ENCODE measurements around the gene KLHL17.

KLHL17 gene

DNA sequence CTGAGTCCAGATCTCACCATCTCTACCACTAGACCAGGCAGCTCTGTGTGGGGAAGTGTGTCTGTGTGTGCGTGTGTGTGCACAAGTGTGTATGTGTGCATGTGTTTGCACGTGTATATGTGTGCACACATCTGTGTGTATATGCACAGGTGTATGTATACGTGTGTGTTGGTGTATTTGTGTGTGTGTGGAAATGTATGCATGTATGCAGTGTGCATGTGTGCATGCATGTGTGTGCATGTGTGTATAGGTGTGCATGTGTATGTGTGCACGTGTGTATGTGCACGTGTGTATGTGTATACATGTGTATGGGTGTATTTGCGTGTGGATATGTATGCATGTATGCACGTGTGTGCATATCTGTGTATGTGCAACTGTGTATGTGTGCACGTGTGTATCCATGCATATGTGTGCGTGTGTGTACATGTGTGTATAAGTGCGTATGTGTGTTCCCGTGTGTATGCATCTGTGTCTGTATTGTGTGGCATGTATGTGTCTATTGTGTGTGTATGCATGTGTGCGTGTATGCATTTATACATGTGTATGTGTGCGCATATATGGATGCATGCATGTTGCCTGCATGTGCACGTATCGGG is 9.0 kb downstream of the KLHL17 start:
- no peak for DNase-seq (ENCODE audit: low read depth, low spot score)
- H3K4me3 ChIP-seq (ENCODE audit: low read depth, low read length) = no peak overlapping the region
- TF ChIP-seq, protein P1, sequence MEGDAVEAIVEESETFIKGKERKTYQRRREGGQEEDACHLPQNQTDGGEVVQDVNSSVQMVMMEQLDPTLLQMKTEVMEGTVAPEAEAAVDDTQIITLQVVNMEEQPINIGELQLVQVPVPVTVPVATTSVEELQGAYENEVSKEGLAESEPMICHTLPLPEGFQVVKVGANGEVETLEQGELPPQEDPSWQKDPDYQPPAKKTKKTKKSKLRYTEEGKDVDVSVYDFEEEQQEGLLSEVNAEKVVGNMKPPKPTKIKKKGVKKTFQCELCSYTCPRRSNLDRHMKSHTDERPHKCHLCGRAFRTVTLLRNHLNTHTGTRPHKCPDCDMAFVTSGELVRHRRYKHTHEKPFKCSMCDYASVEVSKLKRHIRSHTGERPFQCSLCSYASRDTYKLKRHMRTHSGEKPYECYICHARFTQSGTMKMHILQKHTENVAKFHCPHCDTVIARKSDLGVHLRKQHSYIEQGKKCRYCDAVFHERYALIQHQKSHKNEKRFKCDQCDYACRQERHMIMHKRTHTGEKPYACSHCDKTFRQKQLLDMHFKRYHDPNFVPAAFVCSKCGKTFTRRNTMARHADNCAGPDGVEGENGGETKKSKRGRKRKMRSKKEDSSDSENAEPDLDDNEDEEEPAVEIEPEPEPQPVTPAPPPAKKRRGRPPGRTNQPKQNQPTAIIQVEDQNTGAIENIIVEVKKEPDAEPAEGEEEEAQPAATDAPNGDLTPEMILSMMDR (IDR thresholded peaks at IDR 0.05; ENCODE audit: low read depth, low read length) = no peak
- in situ Hi-C loops (cut with HindIII; ENCODE audit: low sequenced_read_pairs) = no loop called here

DNA sequence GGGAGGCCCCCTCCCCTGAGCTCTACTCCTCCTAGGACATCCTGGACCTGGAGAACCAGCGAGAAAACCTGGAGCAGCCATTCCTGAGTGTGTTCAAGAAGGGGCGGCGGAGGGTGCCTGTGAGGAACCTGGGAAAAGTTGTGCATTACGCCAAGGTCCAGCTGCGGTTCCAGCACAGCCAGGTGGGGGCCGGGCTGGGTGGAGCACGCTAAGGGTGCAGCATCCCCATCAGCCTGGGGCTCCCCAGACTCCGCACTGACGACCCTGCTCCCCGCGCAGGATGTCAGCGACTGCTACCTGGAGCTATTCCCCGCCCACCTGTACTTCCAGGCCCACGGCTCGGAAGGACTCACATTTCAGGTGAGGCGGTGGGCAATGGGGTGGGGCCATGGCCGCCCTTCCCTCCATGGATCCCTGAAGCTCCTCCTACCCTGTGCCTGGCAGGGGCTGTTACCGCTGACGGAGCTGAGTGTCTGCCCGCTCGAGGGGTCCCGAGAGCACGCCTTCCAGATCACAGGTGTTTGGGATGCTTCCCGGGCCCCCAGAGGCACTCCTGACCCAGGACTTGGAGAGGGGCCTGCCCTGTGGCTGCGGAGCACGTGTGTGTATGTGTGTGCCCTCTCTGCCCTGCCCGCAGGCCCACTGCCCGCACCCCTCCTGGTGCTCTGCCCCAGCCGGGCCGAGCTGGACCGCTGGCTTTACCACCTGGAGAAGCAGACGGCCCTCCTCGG is 10.0 kb downstream of the KLHL17 start:
- no peak for DNase-seq (ENCODE audit: low read depth, low spot score)
- H3K4me3 ChIP-seq (ENCODE audit: low read depth, low read length) = no peak overlapping the region
- TF ChIP-seq, protein P1 (IDR thresholded peaks at IDR 0.05; ENCODE audit: low read depth, low read length) = no peak
- in situ Hi-C loops (cut with HindIII; ENCODE audit: low sequenced_read_pairs) = no loop called here

DNA sequence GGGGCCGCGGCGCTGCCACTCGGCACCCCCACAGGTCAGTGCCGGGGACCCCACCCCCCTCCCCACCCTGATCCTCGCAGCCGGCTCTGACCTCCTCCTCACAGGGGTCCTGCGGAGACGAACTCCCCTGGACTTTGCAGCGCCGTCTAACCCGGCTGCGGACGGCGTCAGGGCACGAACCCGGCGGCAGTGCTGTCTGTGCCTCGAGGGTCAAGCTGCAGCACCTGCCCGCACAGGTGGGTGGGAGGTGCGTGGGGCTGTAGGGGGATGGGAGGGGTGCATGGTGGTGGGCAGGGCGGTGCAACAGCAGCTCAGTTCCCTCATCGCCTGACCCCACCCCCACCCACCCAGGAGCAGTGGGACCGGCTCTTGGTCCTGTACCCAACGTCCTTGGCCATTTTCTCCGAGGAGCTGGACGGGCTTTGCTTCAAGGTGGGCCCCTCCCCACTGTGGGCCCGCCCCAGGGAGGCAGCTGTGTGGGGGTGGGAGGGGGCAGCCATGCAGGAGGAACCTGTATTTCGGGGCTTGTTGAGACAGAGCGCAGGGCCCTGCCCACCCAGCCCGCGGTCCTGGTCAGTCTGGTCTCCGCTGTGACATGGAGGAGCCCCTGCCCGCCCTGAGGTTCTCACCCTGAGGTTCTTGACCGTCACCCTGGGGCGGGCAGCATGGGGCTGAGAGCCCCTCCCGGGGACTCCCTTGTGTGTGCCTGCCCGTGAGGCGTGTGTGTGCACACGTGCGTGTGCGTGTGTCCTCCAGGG is 10.8 kb downstream of the KLHL17 start:
- DNase-seq (ENCODE audit: low read depth, low spot score) = no peak
- no peak overlapping the region for H3K4me3 ChIP-seq (ENCODE audit: low read depth, low read length)
- TF ChIP-seq, protein P1 (IDR thresholded peaks at IDR 0.05; ENCODE audit: low read depth, low read length) = no peak
- in situ Hi-C loops (cut with HindIII; ENCODE audit: low sequenced_read_pairs) = no loop called here

DNA sequence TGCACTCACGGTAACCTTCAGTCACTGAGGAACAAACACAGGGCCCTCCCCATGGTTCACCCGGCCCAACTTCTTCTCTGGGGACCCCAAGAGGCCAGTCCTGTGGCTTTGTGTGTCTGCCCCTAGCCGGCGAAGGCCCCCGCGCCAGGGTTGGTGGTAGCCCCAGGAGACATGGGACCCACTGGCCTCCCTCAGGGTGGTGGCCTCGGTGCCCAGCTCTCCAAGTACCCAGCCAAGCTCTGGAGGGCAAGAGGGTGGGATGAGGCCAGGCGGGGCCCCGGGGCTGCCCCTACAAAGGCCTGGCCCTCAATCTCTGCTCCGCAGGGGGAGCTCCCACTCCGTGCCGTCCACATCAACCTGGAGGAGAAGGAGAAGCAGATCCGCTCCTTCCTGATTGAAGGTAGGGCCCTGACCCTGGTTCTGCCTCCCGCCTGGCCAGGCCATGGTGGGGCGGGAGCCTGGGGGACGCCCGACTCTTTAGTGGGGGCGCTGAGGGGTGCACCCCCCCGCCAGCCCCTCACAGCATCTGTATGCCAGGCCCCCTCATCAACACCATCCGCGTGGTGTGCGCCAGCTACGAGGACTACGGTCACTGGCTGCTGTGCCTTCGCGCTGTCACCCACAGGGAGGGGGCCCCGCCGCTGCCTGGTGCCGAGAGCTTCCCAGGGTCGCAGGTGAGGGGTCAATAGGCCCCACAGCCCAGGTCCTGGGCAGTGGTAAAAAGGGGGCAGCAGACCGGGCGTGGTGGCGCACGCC is 11.5 kb downstream of the KLHL17 start:
- in situ Hi-C loops (cut with HindIII; ENCODE audit: low sequenced_read_pairs) = no loop called here
- DNase-seq (ENCODE audit: low read depth, low spot score) = no peak
- H3K4me3 ChIP-seq (ENCODE audit: low read depth, low read length) = no peak overlapping the region
- TF ChIP-seq, protein P1 (IDR thresholded peaks at IDR 0.05; ENCODE audit: low read depth, low read length) = no peak

DNA sequence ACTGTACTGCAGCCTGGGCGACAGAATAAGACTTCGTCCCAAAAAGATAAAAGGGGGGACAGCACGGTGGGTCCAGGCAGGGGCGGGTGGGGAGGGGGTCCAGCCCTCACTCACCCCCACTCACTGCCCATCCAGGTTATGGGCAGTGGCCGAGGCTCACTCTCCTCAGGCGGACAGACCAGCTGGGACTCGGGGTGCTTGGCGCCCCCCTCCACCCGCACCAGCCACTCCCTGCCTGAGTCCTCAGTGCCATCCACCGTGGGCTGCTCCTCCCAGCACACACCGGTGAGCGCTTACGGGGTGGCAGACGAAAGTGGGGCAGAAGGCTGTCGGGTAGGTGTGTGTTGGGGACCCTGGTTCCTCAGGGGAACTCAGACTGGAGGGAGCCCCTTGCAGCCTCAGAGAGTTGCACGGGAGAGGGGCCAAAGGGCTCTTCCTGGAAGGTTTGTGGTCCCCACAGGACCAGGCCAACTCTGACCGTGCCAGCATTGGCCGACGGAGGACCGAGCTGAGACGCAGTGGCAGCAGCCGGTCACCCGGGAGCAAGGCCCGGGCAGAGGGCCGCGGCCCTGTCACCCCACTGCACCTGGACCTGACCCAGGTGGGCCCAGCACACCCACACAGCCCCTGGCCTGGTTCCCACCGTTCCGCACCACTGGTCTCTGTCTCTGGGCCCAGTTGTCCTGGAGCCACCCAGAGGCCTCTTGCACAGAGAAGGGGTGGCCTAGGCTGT is 12.5 kb downstream of the KLHL17 start:
- no peak for DNase-seq (ENCODE audit: low read depth, low spot score)
- no peak overlapping the region for H3K4me3 ChIP-seq (ENCODE audit: low read depth, low read length)
- TF ChIP-seq, protein P1 (IDR thresholded peaks at IDR 0.05; ENCODE audit: low read depth, low read length) = no peak
- in situ Hi-C loops (cut with HindIII; ENCODE audit: low sequenced_read_pairs) = no loop called here

Data from astrocyte of the spinal cord (primary cell).